ENCODE data around the gene ODC1.

Gene ODC1

DNA sequence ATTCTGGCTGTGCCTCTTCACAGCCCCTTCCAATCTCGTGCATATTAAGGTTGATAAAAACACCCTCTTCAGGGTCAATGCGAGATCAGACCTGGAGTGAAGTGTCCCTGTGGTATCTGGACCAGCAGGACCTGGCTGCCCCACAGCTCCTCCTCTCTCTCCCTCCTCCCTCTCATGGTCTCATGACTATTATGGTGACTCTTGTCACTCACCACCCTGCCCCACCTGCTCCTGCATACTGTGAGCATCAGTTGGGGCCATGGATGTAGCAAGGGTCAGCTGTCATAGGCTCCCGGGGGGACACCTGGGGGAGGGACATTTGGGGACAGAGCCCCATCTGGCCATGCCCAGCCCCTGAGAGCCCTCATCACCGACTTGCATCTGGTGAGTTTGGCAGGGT lies 50.2 kb downstream of the ODC1 start:
- FAIRE-seq, result no peak

- no peak for FAIRE-seq
Observed at GRCh38 chr2:10397297-10397875, 50.7 kb downstream of the ODC1 start.

GRCh38 chr2:10396464-10396863 lies 51.7 kb downstream of the ODC1 start:
- no peak for FAIRE-seq

GRCh38 chr2:10395893-10396292 lies 52.2 kb downstream of the ODC1 start:
- no peak for FAIRE-seq

DNA sequence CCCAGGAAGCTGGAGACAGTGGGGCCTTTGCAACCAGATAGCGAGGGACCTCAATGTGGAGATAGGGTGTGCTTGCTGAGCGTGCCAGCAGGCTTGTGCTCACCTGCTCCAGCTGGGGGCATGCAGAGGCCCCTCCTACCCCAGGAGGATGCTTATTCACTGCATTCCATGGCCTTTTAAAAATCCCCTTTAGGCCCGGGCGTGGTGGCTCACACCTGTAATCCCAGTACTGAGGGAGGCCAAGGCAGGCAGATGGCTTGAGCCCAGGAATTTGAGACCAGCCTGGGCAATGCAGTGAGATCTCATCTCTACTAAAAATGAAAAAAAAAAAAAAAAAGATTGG lies 54.5 kb downstream of the ODC1 start:
- FAIRE-seq, result no peak

DNA sequence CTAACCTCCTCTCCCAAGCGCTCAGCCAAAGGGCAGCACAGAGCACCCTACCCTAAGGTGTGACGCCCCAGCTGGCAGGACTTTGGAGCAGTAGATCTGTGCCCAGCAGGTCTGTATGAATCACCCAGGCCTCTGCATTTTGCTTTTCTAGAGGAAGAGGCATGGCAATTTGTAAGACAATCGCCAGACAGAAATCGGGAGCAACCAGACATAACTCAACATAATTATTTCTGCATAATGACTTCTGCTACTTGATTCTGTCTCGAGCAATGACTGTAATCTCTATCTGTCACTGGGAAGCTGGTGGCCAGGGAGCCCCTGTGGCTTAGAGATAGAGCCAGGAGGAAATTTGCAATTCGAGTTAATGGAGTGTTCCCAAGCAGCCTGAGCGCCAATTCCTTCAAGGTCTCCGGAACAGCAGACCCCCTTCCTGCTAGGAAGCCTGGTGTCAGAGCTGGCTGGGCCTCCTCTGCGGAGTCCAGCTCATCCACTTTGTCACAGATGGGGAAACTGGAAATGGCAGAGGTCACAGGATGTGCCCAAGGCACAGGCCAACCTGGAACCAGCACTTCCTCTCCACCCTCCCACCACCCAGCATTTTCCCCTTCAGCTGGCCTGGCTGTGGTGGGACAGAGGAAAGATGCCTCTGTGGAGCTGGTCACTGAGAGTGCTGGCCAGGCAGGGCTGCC lies 55.0 kb downstream of the ODC1 start:
- FAIRE-seq, result no peak

DNA sequence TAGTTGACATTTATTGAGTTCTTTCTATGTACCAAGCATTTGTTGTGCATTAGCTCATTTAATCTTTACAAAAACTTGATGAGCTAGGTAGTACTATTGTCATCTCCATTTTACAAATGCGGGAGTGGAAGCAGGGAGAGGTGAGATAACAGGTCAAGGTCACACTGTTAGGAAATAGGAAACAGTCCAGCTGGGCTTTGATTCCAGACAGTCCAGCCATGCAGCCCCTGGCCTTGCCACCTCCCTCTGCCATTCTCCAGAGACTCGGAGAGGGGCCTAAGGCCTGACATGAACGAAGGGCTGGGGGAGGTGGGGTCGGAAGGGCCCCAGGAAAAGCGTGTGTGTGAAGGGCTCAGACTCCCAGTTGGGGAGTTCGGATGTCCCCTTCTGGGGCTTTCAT lies 55.6 kb downstream of the ODC1 start:
- FAIRE-seq, result no peak

- no peak for FAIRE-seq
Observed at GRCh38 chr2:10392100-10392499, 56.0 kb downstream of the ODC1 start.

- FAIRE-seq, result no peak
Observed at GRCh38 chr2:10390369-10390801, 57.7 kb downstream of the ODC1 start.

All from islet of Langerhans (tissue), 1 donor.